Measurements from ENCODE around the gene PHLDA1.

PHLDA1 gene

GRCh38 chr12:76031414-76032042, at the start of gene PHLDA1:
Gene PHLDA1, minus strand, starts transcription at chr12:76031776.
- peak within 1 kb of the TSS; percentile 78 for H3K4me3 ChIP-seq
- peak; percentile 96 for DNase-seq (ENCODE audit: low spot score)
- peak within 1 kb of the TSS; percentile 91 to 98 for H3K27ac ChIP-seq
- TF ChIP-seq, protein P1, sequence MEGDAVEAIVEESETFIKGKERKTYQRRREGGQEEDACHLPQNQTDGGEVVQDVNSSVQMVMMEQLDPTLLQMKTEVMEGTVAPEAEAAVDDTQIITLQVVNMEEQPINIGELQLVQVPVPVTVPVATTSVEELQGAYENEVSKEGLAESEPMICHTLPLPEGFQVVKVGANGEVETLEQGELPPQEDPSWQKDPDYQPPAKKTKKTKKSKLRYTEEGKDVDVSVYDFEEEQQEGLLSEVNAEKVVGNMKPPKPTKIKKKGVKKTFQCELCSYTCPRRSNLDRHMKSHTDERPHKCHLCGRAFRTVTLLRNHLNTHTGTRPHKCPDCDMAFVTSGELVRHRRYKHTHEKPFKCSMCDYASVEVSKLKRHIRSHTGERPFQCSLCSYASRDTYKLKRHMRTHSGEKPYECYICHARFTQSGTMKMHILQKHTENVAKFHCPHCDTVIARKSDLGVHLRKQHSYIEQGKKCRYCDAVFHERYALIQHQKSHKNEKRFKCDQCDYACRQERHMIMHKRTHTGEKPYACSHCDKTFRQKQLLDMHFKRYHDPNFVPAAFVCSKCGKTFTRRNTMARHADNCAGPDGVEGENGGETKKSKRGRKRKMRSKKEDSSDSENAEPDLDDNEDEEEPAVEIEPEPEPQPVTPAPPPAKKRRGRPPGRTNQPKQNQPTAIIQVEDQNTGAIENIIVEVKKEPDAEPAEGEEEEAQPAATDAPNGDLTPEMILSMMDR (IDR thresholded peaks at IDR 0.05), result no peak

- no peak for DNase-seq (ENCODE audit: low spot score)
Observed at GRCh38 chr12:76080729-76081415, 49.3 kb upstream of the PHLDA1 start.

GRCh38 chr12:76080017-76080728, 48.6 kb upstream of the PHLDA1 start:
- no peak overlapping the region for H3K4me3 ChIP-seq
- no peak overlapping the region for H3K27ac ChIP-seq
- DNase-seq (ENCODE audit: low spot score), result no peak
- TF ChIP-seq, protein P1 (IDR thresholded peaks at IDR 0.05), result no peak

More at GRCh38 chr12:76080729-76081415, 49.3 kb upstream of the PHLDA1 start:
- H3K4me3 ChIP-seq, result peak overlapping the region; percentile 3
- TF ChIP-seq, protein P1 (IDR thresholded peaks at IDR 0.05), result no peak
- no peak overlapping the region for H3K27ac ChIP-seq

DNA sequence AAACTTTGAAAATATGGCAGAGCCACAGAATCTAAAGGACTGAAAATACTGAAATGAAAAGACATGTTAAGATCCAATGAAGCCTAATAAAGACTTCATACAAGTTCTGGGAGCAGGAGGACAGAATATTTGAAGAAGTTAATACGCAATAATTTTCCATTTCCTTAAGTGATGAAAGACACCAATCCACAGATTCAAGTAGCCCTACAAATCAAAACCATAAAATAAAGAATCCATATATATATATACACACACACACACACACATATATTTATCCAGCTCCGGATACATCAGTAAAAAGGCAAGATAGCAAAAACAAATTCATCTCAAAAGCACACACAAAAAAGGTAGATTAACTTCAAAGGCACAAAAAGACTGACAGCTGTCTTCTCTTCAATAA, 47.2 kb upstream of the PHLDA1 start:
- TF ChIP-seq, protein P1 (IDR thresholded peaks at IDR 0.05), result no peak
- Histone ChIP-seq H3K4me3 (no peak overlapping the region), H3K27ac (no peak overlapping the region)
- no peak for DNase-seq (ENCODE audit: low spot score)

GRCh38 chr12:76075448-76075847, 43.9 kb upstream of the PHLDA1 start:
- TF ChIP-seq, protein P1 (IDR thresholded peaks at IDR 0.05), result no peak
- no peak overlapping the region for H3K27ac ChIP-seq
- DNase-seq (ENCODE audit: low spot score), result no peak
- H3K4me3 ChIP-seq, result no peak overlapping the region

GRCh38 chr12:76074701-76075336, 43.2 kb upstream of the PHLDA1 start:
- no peak overlapping the region for H3K4me3 ChIP-seq
- TF ChIP-seq, protein P1 (IDR thresholded peaks at IDR 0.05), result no peak
- no peak for DNase-seq (ENCODE audit: low spot score)
- H3K27ac ChIP-seq, result no peak overlapping the region
